GM21717 (cell line): ENCODE measurements around the gene DTX3.
"Not testable (repeated sequence)": the region's sequence is repeated elsewhere in the genome, so short reads cannot be mapped to it uniquely, and the experiment has no call there.

Experiments used
- ATAC-seq: cut with Tn5 transposase; IDR thresholded peaks from one replicate; pipeline ENCODE4 v1.9.1; 2021; ENCODE audit warnings: mild to moderate bottlenecking, moderate library complexity; ENCODE audit not compliant: unreplicated experiment

Gene DTX3

GRCh38 chr12:57606399-57606798 is 1.8 kb downstream of the DTX3 start:
- no peak for ATAC-seq

GRCh38 chr12:57606821-57607220 is 2.2 kb downstream of the DTX3 start:
- no peak for ATAC-seq

DNA sequence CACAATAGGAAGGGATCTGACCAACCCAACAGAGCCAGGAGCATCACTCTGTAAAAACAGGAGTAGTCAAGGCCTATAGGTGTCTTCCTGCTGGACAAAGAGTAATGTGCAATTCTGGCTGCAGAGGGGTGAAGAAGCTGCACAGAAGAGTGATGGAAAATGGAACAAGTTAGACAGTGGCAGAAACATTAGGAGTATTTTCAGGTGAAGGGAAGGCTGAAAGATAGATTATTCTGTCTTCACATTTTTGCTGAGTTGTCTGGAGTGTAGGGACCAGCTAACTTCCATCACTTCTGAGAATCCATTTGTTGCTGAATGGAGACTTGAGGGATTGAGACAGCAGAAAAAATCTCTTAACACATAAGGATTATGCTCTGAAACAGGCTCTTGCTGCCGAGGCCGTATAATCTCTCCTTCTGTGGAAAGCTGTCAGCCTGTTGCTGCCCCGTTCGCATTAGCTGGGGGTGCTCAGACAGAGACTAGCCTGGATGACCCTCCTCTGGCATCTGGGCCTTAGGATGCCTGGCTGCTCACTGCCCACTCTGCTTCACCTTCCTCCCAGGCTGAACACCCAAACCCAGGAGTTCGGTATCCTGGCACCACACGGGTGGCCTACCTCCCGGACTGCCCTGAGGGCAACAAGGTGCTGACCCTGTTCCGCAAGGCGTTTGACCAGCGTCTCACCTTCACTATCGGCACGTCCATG is 3.5 kb downstream of the DTX3 start:
- ATAC-seq = no peak

DNA sequence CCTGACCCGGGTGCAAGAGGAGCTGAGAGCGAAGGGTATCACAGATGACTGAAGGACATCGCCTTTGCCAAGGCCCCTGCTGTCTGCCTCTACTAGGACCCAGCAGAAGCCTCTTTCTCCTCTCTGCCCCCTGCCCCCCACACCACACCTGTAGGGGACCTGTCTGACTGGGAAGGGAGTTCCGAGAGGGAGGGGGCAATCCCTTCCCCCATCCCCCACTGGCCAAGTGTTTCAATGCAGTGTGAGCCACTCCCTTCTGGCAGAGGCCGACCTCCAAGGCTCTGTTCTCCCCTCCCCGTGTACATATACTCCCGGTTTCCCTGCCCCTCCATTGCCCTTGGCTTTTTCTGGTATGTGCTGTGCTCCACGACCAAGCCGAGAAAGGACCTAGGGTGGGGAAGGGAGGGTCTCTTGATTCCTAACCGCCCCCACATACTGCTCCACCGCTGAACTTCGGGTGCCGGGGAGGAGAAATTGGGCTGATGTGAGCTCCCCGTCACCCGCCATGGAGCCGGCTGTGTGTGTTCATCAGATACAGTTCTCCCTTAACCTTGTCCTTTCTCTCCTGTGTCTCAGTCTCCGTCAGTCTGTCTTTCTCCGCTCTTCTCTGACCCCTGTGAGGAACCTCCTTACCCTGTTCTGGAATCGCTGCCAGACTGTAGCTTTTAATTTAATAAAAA is 4.6 kb downstream of the DTX3 start:
- no peak for ATAC-seq

- no peak for ATAC-seq
Measured at GRCh38 chr12:57609781-57610553, 5.3 kb downstream of the DTX3 start.

- no peak for ATAC-seq
Measured at GRCh38 chr12:57610554-57611107, 6.0 kb downstream of the DTX3 start.

GRCh38 chr12:57611108-57611826 is 6.6 kb downstream of the DTX3 start, which contains the start of gene ARHGEF25:
ARHGEF25 (plus strand) TSS chr12:57611435; CDS start chr12:57611895, 460 bp downstream.
- no peak for ATAC-seq

DNA sequence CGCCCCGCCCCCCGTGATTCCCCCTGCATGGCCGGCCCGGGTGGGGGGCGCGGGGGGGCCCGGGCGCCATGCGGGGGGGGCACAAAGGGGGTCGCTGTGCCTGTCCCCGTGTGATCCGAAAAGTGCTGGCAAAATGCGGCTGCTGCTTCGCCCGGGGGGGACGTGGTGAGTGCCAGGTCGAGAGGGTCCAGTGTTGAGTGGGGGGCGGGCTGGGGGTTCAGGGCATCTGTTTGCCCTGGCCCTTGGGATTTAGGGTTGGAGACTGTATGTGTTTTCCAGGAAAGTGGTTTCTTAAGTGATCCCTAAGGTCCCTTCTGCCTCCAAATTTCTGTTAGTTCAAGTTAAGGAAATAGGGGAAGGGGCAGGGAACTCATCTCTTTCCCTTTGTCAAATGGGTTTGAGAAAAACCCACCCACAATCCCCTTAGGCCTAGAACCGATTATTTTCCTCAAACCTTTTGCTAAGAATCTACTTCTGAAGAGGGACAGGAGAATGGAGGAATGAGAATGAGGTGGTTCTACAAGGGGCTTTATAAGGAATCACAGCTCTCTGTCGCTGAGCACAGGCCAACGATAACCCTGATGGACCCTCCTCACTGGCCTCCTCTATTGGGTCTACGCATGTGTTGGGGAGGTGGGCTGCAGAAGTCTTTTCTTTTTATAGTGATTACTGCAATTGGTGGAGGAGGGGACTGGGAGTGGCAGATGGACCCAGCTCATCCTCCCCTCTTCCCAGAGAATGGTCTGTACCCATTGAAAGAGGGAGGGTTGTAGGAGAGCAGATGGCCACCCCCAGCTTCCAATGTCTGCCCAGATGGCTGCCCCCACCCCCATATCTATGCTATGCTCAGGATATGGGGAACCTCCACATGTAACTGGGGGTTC is 7.4 kb downstream of the DTX3 start:
- no peak for ATAC-seq

DNA sequence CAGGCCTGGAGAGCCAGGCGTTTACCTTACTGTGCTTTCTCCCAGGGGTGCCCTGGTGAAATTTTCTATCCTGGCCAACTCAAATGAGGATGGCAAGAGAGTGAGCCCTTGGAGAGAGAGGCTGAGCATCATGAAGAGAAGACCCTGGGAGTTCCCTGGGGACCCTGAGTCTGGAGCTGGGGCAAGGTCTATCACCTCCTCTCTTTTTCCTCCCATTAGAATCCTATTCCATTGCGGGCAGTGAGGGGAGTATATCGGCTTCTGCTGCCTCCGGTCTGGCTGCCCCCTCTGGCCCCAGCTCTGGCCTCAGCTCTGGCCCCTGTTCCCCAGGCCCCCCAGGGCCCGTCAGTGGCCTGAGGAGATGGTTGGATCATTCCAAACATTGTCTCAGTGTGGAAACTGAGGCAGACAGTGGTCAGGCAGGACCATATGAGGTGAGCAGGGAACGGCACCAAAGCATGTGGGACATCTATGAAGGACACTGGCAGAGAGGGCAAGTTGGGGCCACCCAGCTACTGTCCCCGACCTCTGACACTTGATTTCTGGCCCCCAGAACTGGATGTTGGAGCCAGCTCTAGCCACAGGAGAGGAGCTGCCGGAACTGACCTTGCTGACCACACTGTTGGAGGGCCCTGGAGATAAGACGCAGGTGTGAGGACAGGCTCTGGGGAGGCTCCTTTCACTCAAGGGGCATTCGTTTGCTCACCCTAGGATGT is 8.2 kb downstream of the DTX3 start:
- ATAC-seq = no peak

- ATAC-seq = no peak
Measured at GRCh38 chr12:57613427-57614109, 8.9 kb downstream of the DTX3 start.

GRCh38 chr12:57614178-57614947 is 9.7 kb downstream of the DTX3 start:
- no peak for ATAC-seq

- ATAC-seq = no peak
Measured at GRCh38 chr12:57614948-57615500, 10.4 kb downstream of the DTX3 start.

DNA sequence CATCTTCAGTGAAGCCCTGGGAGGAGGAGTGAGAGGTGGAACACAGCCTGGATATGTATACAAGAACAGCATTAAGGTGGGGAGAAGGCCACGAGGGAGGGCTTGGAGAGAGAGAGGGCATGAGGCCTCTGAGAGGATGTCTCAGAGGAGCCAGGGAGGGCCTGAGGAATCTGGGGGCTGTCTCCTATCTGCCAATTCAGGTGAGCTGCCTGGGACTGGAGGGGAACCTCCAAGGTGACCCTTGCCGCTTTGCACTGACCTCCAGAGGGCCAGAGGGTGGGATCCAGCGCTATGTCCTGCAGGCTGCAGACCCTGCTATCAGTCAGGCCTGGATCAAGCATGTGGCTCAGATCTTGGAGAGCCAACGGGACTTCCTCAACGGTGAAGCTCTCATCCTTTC is 11.0 kb downstream of the DTX3 start:
- ATAC-seq = no peak

- ATAC-seq = no peak
Measured at GRCh38 chr12:57616383-57617101, 11.9 kb downstream of the DTX3 start.

GRCh38 chr12:57617942-57618341 is 13.3 kb downstream of the DTX3 start:
- no peak for ATAC-seq

DNA sequence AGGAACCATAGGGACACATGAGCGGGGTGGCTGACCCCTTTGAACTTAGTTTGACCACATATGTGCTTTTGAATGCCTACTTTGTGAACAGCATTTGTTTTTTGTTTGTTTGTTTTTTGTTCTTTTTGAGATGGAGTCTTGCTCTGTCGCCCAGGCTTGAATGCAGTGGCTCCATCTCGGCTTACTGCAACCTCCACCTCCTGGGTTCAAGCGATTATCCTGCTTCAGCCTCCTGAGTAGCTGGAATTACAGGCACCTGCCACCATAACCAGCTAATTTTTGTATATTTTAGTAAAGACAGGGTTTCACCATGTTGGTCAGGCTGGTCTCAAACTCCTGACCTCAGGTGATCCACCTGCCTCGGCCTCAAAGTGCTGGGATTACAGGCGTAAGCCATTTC is 13.8 kb downstream of the DTX3 start:
- ATAC-seq = not testable (repeated sequence)

DNA sequence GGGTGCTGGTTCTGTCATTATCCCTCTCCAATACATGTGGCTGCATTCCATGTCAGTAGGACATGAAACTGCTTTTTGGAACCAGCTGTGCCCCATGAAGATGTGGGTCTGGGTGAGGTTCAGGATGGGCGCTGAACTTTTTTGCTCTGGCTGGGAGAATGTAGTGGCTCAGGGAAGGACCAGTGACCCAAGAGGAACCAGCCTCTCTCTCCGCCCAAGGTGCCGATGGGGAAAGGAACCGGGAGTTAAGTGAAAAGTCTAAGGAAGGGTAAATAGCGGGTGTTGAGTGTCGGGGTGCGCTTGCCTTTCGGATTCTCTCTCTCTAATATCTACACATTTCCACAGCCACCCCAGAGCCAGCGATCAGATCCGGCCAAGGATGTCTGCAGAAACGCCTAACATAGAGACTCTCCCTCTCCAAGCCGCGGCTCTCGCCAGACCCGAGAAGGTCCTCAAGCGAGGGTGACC is 14.4 kb downstream of the DTX3 start:
- ATAC-seq = no peak
